ENCODE measurements around the gene TSPAN5.
"Not testable (repeated sequence)": the region's sequence is repeated elsewhere in the genome, so short reads cannot be mapped to it uniquely, and the experiment has no call there.

The TSPAN5 gene

GRCh38 chr4:98496152-98496845, 162.1 kb downstream of the TSPAN5 start:
- Histone ChIP-seq H3K4me1 (ENCODE audit: control insufficient read depth, insufficient read depth, low read length) (peaks cover 9% of the 10 kb centered on the region), H3K27ac (ENCODE audit: low read depth, low read length) (peak overlapping the region; percentile 32), H3K4me3 (ENCODE audit: low read length) (no peak overlapping the region), H3K36me3 (ENCODE audit: control insufficient read depth, insufficient read depth, low read length) (no peaks in the 10 kb centered on the region), H3K27me3 (ENCODE audit: control insufficient read depth, insufficient read depth, low read length) (no peaks in the 10 kb centered on the region), H3K9ac (ENCODE audit: low read length) (no peak overlapping the region)

GRCh38 chr4:98493296-98493695, 165.1 kb downstream of the TSPAN5 start:
- Histone ChIP-seq H3K27me3 (ENCODE audit: control insufficient read depth, insufficient read depth, low read length) (no peaks in the 10 kb centered on the region), H3K36me3 (ENCODE audit: control insufficient read depth, insufficient read depth, low read length) (no peaks in the 10 kb centered on the region), H3K27ac (ENCODE audit: low read depth, low read length) (no peak overlapping the region), H3K4me3 (ENCODE audit: low read length) (no peak overlapping the region), H3K9ac (ENCODE audit: low read length) (no peak overlapping the region), H3K4me1 (ENCODE audit: control insufficient read depth, insufficient read depth, low read length) (peaks cover 9% of the 10 kb centered on the region)

- H3K4me1 ChIP-seq (ENCODE audit: control insufficient read depth, insufficient read depth, low read length) = peaks cover 9% of the 10 kb centered on the region
- H3K36me3 ChIP-seq (ENCODE audit: control insufficient read depth, insufficient read depth, low read length) = no peaks in the 10 kb centered on the region
- peak overlapping the region; percentile 28 for H3K27ac ChIP-seq (ENCODE audit: low read depth, low read length)
- H3K4me3 ChIP-seq (ENCODE audit: low read length) = no peak overlapping the region
- no peaks in the 10 kb centered on the region for H3K27me3 ChIP-seq (ENCODE audit: control insufficient read depth, insufficient read depth, low read length)
- no peak overlapping the region for H3K9ac ChIP-seq (ENCODE audit: low read length)
These were observed 166.4 kb downstream of the TSPAN5 start for GRCh38 chr4:98491899-98492559.

- H3K27me3 ChIP-seq (ENCODE audit: control insufficient read depth, insufficient read depth, low read length) = no peaks in the 10 kb centered on the region
- no peak overlapping the region for H3K4me3 ChIP-seq (ENCODE audit: low read length)
- H3K36me3 ChIP-seq (ENCODE audit: control insufficient read depth, insufficient read depth, low read length) = no peaks in the 10 kb centered on the region
- H3K9ac ChIP-seq (ENCODE audit: low read length) = no peak overlapping the region
- no peak overlapping the region for H3K27ac ChIP-seq (ENCODE audit: low read depth, low read length)
- H3K4me1 ChIP-seq (ENCODE audit: control insufficient read depth, insufficient read depth, low read length) = peaks cover 6% of the 10 kb centered on the region
These were observed 168.2 kb downstream of the TSPAN5 start for GRCh38 chr4:98490251-98490650.

GRCh38 chr4:98485816-98486345, 172.5 kb downstream of the TSPAN5 start:
- H3K9ac ChIP-seq (ENCODE audit: low read length) = no peak overlapping the region
- no peaks in the 10 kb centered on the region for H3K4me1 ChIP-seq (ENCODE audit: control insufficient read depth, insufficient read depth, low read length)
- H3K27me3 ChIP-seq (ENCODE audit: control insufficient read depth, insufficient read depth, low read length) = no peaks in the 10 kb centered on the region
- H3K4me3 ChIP-seq (ENCODE audit: low read length) = no peak overlapping the region
- no peaks in the 10 kb centered on the region for H3K36me3 ChIP-seq (ENCODE audit: control insufficient read depth, insufficient read depth, low read length)
- H3K27ac ChIP-seq (ENCODE audit: low read depth, low read length) = no peak overlapping the region

- Histone ChIP-seq H3K4me3 (ENCODE audit: low read length) (no peak overlapping the region), H3K27ac (ENCODE audit: low read depth, low read length) (no peak overlapping the region)
These were observed 174.4 kb downstream of the TSPAN5 start for GRCh38 chr4:98484031-98484430.

GRCh38 chr4:98482847-98483806, 175.3 kb downstream of the TSPAN5 start:
- no peak overlapping the region for H3K4me3 ChIP-seq (ENCODE audit: low read length)
- H3K36me3 ChIP-seq (ENCODE audit: control insufficient read depth, insufficient read depth, low read length) = no peaks in the 10 kb centered on the region
- H3K4me1 ChIP-seq (ENCODE audit: control insufficient read depth, insufficient read depth, low read length) = no peaks in the 10 kb centered on the region
- no peaks in the 10 kb centered on the region for H3K27me3 ChIP-seq (ENCODE audit: control insufficient read depth, insufficient read depth, low read length)
- no peak overlapping the region for H3K9ac ChIP-seq (ENCODE audit: low read length)
- H3K27ac ChIP-seq (ENCODE audit: low read depth, low read length) = no peak overlapping the region

More at GRCh38 chr4:98484031-98484430, 174.4 kb downstream of the TSPAN5 start:
- no peaks in the 10 kb centered on the region for H3K36me3 ChIP-seq (ENCODE audit: control insufficient read depth, insufficient read depth, low read length)
- H3K27me3 ChIP-seq (ENCODE audit: control insufficient read depth, insufficient read depth, low read length) = no peaks in the 10 kb centered on the region
- no peak overlapping the region for H3K9ac ChIP-seq (ENCODE audit: low read length)
- no peaks in the 10 kb centered on the region for H3K4me1 ChIP-seq (ENCODE audit: control insufficient read depth, insufficient read depth, low read length)

GRCh38 chr4:98482503-98482846, 175.9 kb downstream of the TSPAN5 start:
- no peak overlapping the region for H3K9ac ChIP-seq (ENCODE audit: low read length)

GRCh38 chr4:98481167-98481566, 177.2 kb downstream of the TSPAN5 start:
- no peak overlapping the region for H3K9ac ChIP-seq (ENCODE audit: low read length)
- H3K4me1 ChIP-seq (ENCODE audit: control insufficient read depth, insufficient read depth, low read length) = no peaks in the 10 kb centered on the region
- no peaks in the 10 kb centered on the region for H3K36me3 ChIP-seq (ENCODE audit: control insufficient read depth, insufficient read depth, low read length)
- no peaks in the 10 kb centered on the region for H3K27me3 ChIP-seq (ENCODE audit: control insufficient read depth, insufficient read depth, low read length)
- no peak overlapping the region for H3K27ac ChIP-seq (ENCODE audit: low read depth, low read length)
- no peak overlapping the region for H3K4me3 ChIP-seq (ENCODE audit: low read length)

More at GRCh38 chr4:98482503-98482846, 175.9 kb downstream of the TSPAN5 start:
- no peaks in the 10 kb centered on the region for H3K36me3 ChIP-seq (ENCODE audit: control insufficient read depth, insufficient read depth, low read length)
- no peak overlapping the region for H3K27ac ChIP-seq (ENCODE audit: low read depth, low read length)
- no peaks in the 10 kb centered on the region for H3K4me1 ChIP-seq (ENCODE audit: control insufficient read depth, insufficient read depth, low read length)
- H3K27me3 ChIP-seq (ENCODE audit: control insufficient read depth, insufficient read depth, low read length) = no peaks in the 10 kb centered on the region
- no peak overlapping the region for H3K4me3 ChIP-seq (ENCODE audit: low read length)

- Histone ChIP-seq H3K36me3 (ENCODE audit: control insufficient read depth, insufficient read depth, low read length) (no peaks in the 10 kb centered on the region), H3K9ac (ENCODE audit: low read length) (no peak overlapping the region), H3K4me1 (ENCODE audit: control insufficient read depth, insufficient read depth, low read length) (no peaks in the 10 kb centered on the region), H3K4me3 (ENCODE audit: low read length) (no peak overlapping the region), H3K27ac (ENCODE audit: low read depth, low read length) (no peak overlapping the region), H3K27me3 (ENCODE audit: control insufficient read depth, insufficient read depth, low read length) (no peaks in the 10 kb centered on the region)
These were observed 177.9 kb downstream of the TSPAN5 start for GRCh38 chr4:98480535-98480934.

GRCh38 chr4:98479590-98479989, 178.8 kb downstream of the TSPAN5 start:
- not testable (repeated sequence) for H3K4me3 ChIP-seq (ENCODE audit: low read length); H3K27ac ChIP-seq (ENCODE audit: low read depth, low read length); H3K9ac ChIP-seq (ENCODE audit: low read length); H3K4me1 ChIP-seq (ENCODE audit: control insufficient read depth, insufficient read depth, low read length); H3K36me3 ChIP-seq (ENCODE audit: control insufficient read depth, insufficient read depth, low read length); H3K27me3 ChIP-seq (ENCODE audit: control insufficient read depth, insufficient read depth, low read length)

GRCh38 chr4:98476891-98477290, 181.5 kb downstream of the TSPAN5 start:
- Histone ChIP-seq H3K36me3 (ENCODE audit: control insufficient read depth, insufficient read depth, low read length) (no peaks in the 10 kb centered on the region), H3K9ac (ENCODE audit: low read length) (no peak overlapping the region), H3K4me1 (ENCODE audit: control insufficient read depth, insufficient read depth, low read length) (no peaks in the 10 kb centered on the region), H3K4me3 (ENCODE audit: low read length) (no peak overlapping the region), H3K27me3 (ENCODE audit: control insufficient read depth, insufficient read depth, low read length) (no peaks in the 10 kb centered on the region), H3K27ac (ENCODE audit: low read depth, low read length) (no peak overlapping the region)
